PC-3 (cell line): ENCODE data around the gene PABPC1L. TPM values are rescaled to one million over a fixed set of nuclear protein-coding genes. Genes with fewer than 3 reads are reported as not detected.

Experiments used
- ATAC-seq: fragments of 200-7000 bp; cut with Tn5 transposase; 2 replicates; pipeline ENCODE4 v1.9.1; 2020; ENCODE audit warnings: mild to moderate bottlenecking, moderate library complexity
- Bru-seq: library from RNA; stranded (reverse); fragments of 400-500 nt; gene quantifications from one replicate; lab custom pipeline; 2021; lab: Mats Ljungman, UMichigan
- BruChase-seq, 2 experiments: library from RNA; stranded (reverse); fragments of 400-500 nt; gene quantifications; one replicate each; lab custom pipeline; 2021; lab: Mats Ljungman, UMichigan
- BruUV-seq: library from RNA; stranded (reverse); fragments of 400-500 nt; replicated peaks from 2 replicates; lab custom pipeline; 2021; lab: Mats Ljungman, UMichigan
- CTCF ChIA-PET: fragments of 300-600 bp; sonication (Branson Sonifier 250); formaldehyde crosslinking; loops from one replicate; lab custom pipeline; 2022; ENCODE audit warnings: antibody characterized with exemption; lab: Charles Lee
- POLR2A ChIA-PET: fragments of 300-600 bp; sonication (Branson Sonifier 250); formaldehyde crosslinking; loops from one replicate; lab custom pipeline; 2022; ENCODE audit warnings: antibody characterized with exemption; ENCODE audit not compliant: unreplicated experiment; lab: Charles Lee
- DNase-seq: peaks from one replicate; pipeline ENCODE4 v3.0.0-alpha.2; 2015
- H2AFZ ChIP-seq: fragments of 300-600 bp; sonication (generic); 2 replicates; pipeline ENCODE4 v1.6.0; 2016; ENCODE audit warnings: antibody characterized with exemption, low read length
- H3F3A ChIP-seq: fragments of 300-600 bp; sonication (generic); one replicate; pipeline ENCODE4 v1.6.0; 2017; ENCODE audit warnings: antibody characterized with exemption, low read length, control low read depth, mild to moderate bottlenecking; ENCODE audit not compliant: unreplicated experiment
- H3K27ac ChIP-seq: fragments of 300-600 bp; sonication (generic); 2 replicates; pipeline ENCODE4 v1.5.1; 2016; ENCODE audit warnings: mild to moderate bottlenecking, low read length
- H3K27me3 ChIP-seq: fragments of 300-600 bp; sonication (generic); 2 replicates; pipeline ENCODE4 v1.6.1; 2016; ENCODE audit warnings: low read length, mixed read lengths
- H3K36me3 ChIP-seq: fragments of 300-600 bp; sonication (generic); 2 replicates; pipeline ENCODE4 v1.6.1; 2016; ENCODE audit warnings: low read depth, mixed run types, low read length, mixed read lengths
- H3K4me1 ChIP-seq: fragments of 300-600 bp; sonication (generic); 2 replicates; pipeline ENCODE4 v1.5.1; 2016; ENCODE audit warnings: low read length; ENCODE audit not compliant: insufficient read depth
- H3K4me2 ChIP-seq: fragments of 300-600 bp; sonication (generic); 2 replicates; pipeline ENCODE4 v1.6.0; 2016; ENCODE audit warnings: low read length
- H3K4me3 ChIP-seq: fragments of 300-600 bp; sonication (generic); 2 replicates; pipeline ENCODE4 v1.5.1; 2016; ENCODE audit warnings: mild to moderate bottlenecking, low read length, mixed read lengths
- H3K79me2 ChIP-seq: fragments of 300-600 bp; sonication (generic); 2 replicates; pipeline ENCODE4 v1.6.1; 2017; ENCODE audit warnings: low read length, mixed read lengths
- H3K9ac ChIP-seq: fragments of 300-600 bp; sonication (generic); 2 replicates; pipeline ENCODE4 v1.6.0; 2016; ENCODE audit warnings: mild to moderate bottlenecking, low read length
- H3K9me2 ChIP-seq: fragments of 300-600 bp; sonication (generic); replicated peaks from 2 replicates; pipeline ENCODE4 v1.6.1; 2016; ENCODE audit warnings: mixed run types, low read length, mixed read lengths
- H3K9me3 ChIP-seq: fragments of 300-600 bp; sonication (generic); 2 replicates; pipeline ENCODE4 v1.6.1; 2016; ENCODE audit warnings: low read length, mixed read lengths
- H4K20me1 ChIP-seq: fragments of 300-600 bp; sonication (generic); 2 replicates; pipeline ENCODE4 v1.6.1; 2016; ENCODE audit warnings: low read length, mixed read lengths
- EZH2 ChIP-seq: fragments of 300-600 bp; sonication (generic); IDR thresholded peaks from one replicate; pipeline ENCODE4 v1.6.1; 2017; ENCODE audit warnings: antibody characterized with exemption, mild to moderate bottlenecking, low read length; ENCODE audit not compliant: unreplicated experiment
- EZH2phosphoT487 ChIP-seq: fragments of 300-600 bp; sonication (generic); IDR thresholded peaks from 2 replicates; pipeline ENCODE4 v1.6.1; 2018; ENCODE audit warnings: mild to moderate bottlenecking, antibody characterized with exemption, low read length, borderline replicate concordance
- intact Hi-C: fragments of 100-400 bp; cut with micrococcal nuclease; formaldehyde crosslinking; loops from 2 replicates; pipeline ENCODE4 v1.9.0; 2023
- long read RNA-seq: library from polyadenylated mRNA; unstranded; transcript quantifications from one replicate; pipeline ENCODE4 v2.0.0, GENCODE V29; 2021; ENCODE audit not compliant: unreplicated experiment
- total RNA-seq: library from RNA; depleted of rRNA; stranded (reverse); fragments of >200 nt; gene quantifications from 2 replicates; pipeline ENCODE4 v1.2.3, GENCODE V29; 2014; rRNA removed
- TF ChIP-seq, protein P1 (sequence below): fragments of 300-600 bp; sonication (generic); conservative IDR thresholded peaks from 2 replicates; pipeline ENCODE4 v1.5.1; 2017; ENCODE audit warnings: antibody characterized with exemption, low read depth, mild to moderate bottlenecking, low read length

Gene PABPC1L
- total RNA-seq (32.0 and 40.7 TPM in 2 replicates), Bru-seq, nascent RNA (percentile 88 among the genes with signal in this experiment), BruChase-seq, experiment 1, labeled RNA remaining after a 6-hour chase (percentile 79 among the genes with signal in this experiment), BruChase-seq, experiment 2, labeled RNA remaining after a 2-hour chase (percentile 89 among the genes with signal in this experiment)
- long read RNA-seq, transcript PABPC1L-214 (2 exons, 541 nt), result minor isoform, 7 of 115 reads
- long read RNA-seq, transcript PABPC1L-207 (6 exons, 2,223 nt), result major isoform, 34 of 115 reads
- long read RNA-seq, partial matches to known transcripts, result 26 of 115 reads
- long read RNA-seq, other reads (novel, unspliced or antisense), result 41 of 115 reads

DNA sequence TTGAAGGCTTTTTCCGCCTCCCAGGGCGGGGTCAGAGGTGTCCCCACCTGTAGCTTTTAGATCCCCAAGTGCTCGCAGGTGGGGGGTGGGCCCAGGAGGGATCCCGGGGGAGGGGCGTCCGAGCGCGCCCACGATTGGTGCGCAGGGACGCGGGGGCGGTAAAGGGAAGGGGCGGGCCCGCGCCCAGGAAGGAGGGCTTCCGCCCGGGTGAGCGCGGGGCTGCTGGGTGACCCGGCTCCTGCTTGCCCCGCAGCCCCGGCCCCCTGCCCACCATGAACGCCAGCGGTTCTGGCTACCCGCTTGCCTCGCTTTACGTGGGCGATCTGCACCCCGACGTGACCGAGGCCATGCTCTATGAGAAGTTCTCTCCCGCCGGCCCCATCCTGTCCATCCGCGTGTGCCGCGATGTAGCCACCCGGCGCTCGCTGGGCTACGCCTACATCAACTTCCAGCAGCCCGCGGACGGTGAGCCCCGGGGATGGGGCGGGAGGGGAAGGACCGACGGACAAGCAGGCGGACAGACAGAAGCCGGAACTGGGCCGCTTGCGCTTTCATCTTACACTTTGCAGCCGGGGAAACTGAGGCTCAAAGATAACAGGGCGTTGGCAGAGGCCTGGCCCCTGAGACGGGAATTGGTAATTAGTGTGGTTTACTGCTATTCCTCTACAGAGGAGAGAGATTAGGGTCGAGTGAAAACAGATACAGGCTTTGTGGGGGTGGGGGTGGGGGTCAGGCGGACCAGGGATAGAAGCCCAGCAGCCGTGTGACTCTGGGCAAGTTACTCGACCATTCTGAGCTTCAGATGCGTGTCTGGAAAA lies at the start of gene PABPC1L:
Gene PABPC1L (plus strand): TSS at position 189 of the 818 bp plus-strand sequence. CDS start 84 bp downstream, at position 273.
- Histone ChIP-seq H3K9ac (peak within 1 kb of the TSS; percentile 56), H3K9me2 (no peaks in the 10 kb centered on the region), H3K9me3 (no peaks in the 10 kb centered on the region), H2AFZ (peak within 1 kb of the TSS; percentile 73), H3K79me2 (peaks cover 14% of the 10 kb centered on the region; the same call in 1 of the 2 replicates), H3K4me3 (peak within 1 kb of the TSS; percentile 79), H3K27ac (no peak within 1 kb of the TSS), H3K27me3 (no peaks in the 10 kb centered on the region), H3K4me2 (peak within 1 kb of the TSS; percentile 87), H3F3A (peaks cover 7% of the 10 kb centered on the region), H4K20me1 (no peaks in the 10 kb centered on the region), H3K36me3 (peaks cover 48% of the 10 kb centered on the region), H3K4me1 (peaks cover 6% of the 10 kb centered on the region; the same call in 1 of the 2 replicates)
- no TSS peak for BruUV-seq
- ChIA-PET POLR2A (interaction anchor here (0.6 to 1.0 kb wide), 5 partner anchors 22 to 1400 kb away, joined by 4 to 6 read pairs (median 5); partner anchors contain the start of gene YWHAB), CTCF (interaction anchor here (0.6 to 0.7 kb wide), 4 partner anchors 24 to 162 kb away, joined by 3 to 9 read pairs (median 6); partner anchors contain the start of gene YWHAB)
- peak; percentile 79 for DNase-seq
- no peak for TF ChIP-seq EZH2
- TF ChIP-seq, protein P1, sequence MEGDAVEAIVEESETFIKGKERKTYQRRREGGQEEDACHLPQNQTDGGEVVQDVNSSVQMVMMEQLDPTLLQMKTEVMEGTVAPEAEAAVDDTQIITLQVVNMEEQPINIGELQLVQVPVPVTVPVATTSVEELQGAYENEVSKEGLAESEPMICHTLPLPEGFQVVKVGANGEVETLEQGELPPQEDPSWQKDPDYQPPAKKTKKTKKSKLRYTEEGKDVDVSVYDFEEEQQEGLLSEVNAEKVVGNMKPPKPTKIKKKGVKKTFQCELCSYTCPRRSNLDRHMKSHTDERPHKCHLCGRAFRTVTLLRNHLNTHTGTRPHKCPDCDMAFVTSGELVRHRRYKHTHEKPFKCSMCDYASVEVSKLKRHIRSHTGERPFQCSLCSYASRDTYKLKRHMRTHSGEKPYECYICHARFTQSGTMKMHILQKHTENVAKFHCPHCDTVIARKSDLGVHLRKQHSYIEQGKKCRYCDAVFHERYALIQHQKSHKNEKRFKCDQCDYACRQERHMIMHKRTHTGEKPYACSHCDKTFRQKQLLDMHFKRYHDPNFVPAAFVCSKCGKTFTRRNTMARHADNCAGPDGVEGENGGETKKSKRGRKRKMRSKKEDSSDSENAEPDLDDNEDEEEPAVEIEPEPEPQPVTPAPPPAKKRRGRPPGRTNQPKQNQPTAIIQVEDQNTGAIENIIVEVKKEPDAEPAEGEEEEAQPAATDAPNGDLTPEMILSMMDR, result no peak
- TF ChIP-seq EZH2phosphoT487, result no peak
- intact Hi-C loops, result loop anchor here (1.0 to 5.0 kb wide), 3 partner anchors 25 to 382 kb away; partner anchors contain the start of gene YWHAB
- peak; percentile 84 for ATAC-seq

DNA sequence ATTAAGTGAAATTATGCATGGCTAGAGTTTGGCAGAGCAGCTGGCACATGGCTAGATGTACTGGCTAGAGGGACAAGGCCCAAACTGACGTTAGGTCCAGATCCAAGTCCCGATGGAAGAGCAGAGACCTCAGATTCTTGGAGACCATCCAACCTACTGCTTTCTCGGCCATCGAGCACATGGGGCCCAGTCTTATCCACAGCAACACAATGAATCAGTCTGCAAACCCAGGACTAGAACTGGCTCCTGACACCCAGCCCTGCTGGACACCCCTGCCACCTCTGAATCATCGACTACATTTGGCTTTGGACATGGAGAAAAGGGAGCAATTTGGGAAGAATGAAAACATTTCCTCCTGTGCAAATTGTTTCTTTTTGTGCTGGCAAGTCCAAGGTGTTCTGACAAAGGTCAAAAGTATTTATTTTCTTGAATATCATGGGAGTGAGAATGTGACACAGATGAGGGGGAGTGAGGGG lies 48.3 kb upstream of the PABPC1L start:
- Histone ChIP-seq H3K36me3 (no peaks in the 10 kb centered on the region), H3K4me3 (no peak overlapping the region), H3K4me1 (peaks cover 4% of the 10 kb centered on the region; the same call in 1 of the 2 replicates), H3K4me2 (no peak overlapping the region), H3K9ac (no peak overlapping the region), H3F3A (no peaks in the 10 kb centered on the region), H3K9me3 (no peaks in the 10 kb centered on the region), H4K20me1 (no peaks in the 10 kb centered on the region), H3K27ac (no peak overlapping the region), H2AFZ (peak overlapping the region; percentile 20; the same call in 1 of the 2 replicates), H3K9me2 (no peaks in the 10 kb centered on the region), H3K27me3 (no peaks in the 10 kb centered on the region), H3K79me2 (no peaks in the 10 kb centered on the region)
- intact Hi-C loops, result no loop called here
- POLR2A ChIA-PET, result no interaction called here
- BruUV-seq, result no TSS peak
- ATAC-seq (no peak; the same call in 1 of the 2 replicates), DNase-seq (peak; percentile 45)
- CTCF ChIA-PET, result no interaction called here
- TF ChIP-seq EZH2phosphoT487, result no peak
- TF ChIP-seq EZH2, result no peak
- TF ChIP-seq, protein P1, result no peak
